SK-N-SH treated with all-trans-retinoic acid at 6 μM for 48 hours (cell line): ENCODE data around the gene SHB.

Experiments used
- CREB5 ChIP-seq: fragments of 250-450 bp; sonication (Bioruptor Pico); IDR thresholded peaks from 2 replicates; pipeline ENCODE4 v1.5.1; 2020; ENCODE audit warnings: low read depth, mild to moderate bottlenecking, moderate library complexity
- TCF4 ChIP-seq: fragments of 250-450 bp; sonication (Bioruptor Pico); IDR thresholded peaks from 2 replicates; pipeline ENCODE4 v1.8.0; 2021; ENCODE audit warnings: mild to moderate bottlenecking, moderate library complexity, borderline replicate concordance
- TSHZ2 ChIP-seq: fragments of 250-450 bp; sonication (Bioruptor Pico); IDR thresholded peaks from 2 replicates; pipeline ENCODE4 v1.5.0; 2020; ENCODE audit warnings: mild to moderate bottlenecking, moderate library complexity

- TF ChIP-seq TCF4 (CRISPR knock-in tag) (no peak), TSHZ2 (CRISPR knock-in tag) (no peak), CREB5 (no peak)
Measured at GRCh38 chr9:37947471-37947870, 121.6 kb downstream of the SHB start.
